ENCODE results near the gene TTPAL.

GRCh38 chr20:44502968-44503367 lies 27.3 kb downstream of the TTPAL start:
- TF ChIP-seq CTCF (IDR thresholded peaks at IDR 0.05) (no peak), POLR2A (IDR thresholded peaks at IDR 0.05) (no peak)
